C4-2B (cell line): ENCODE results near the gene CARMIL1.

Experiments used
- CTCF ChIP-seq: fragments of 450-650 bp; conservative IDR thresholded peaks from 2 replicates; pipeline ENCODE4 v1.5.1; 2017; ENCODE audit warnings: mild to moderate bottlenecking
- ZFX ChIP-seq: fragments of 450-650 bp; IDR thresholded peaks from 2 replicates; pipeline ENCODE4 v1.6.1; 2017

GRCh38 chr6:25435416-25435985, 156.3 kb downstream of the CARMIL1 start:
- no peak for TF ChIP-seq CTCF
- no peak for TF ChIP-seq ZFX
